Stimulated activated naive B cell treated with anti-CD40 and anti-IgM and Interleukin-4, amounts not matched to agents 10 μg/mL and 1 μg/mL and 100 μg/mL, for 72 hours (primary cell): ENCODE results near the gene FCER2.
A peak's percentile ranks its signal among the peaks of the same experiment; 100 is the strongest.

ENCODE experiments used
- ATAC-seq, 2 donors: fragments of 150-1000 bp; cut with Tn5 transposase; replicated peaks; 2 replicates each; pipeline ENCODE4 v1.10.0; 2021; ENCODE audit warnings: moderate library complexity in 1 of 2
- DNase-seq: peaks from one replicate; pipeline ENCODE4 v3.0.0; 2021
- H3K27ac Mint-ChIP-seq: one replicate; pipeline ENCODE4 v1.8.0; 2022; ENCODE audit warnings: mild to moderate bottlenecking, mixed read lengths
- H3K27me3 Mint-ChIP-seq, 2 donors: one replicate each; pipeline ENCODE4 v1.8.0; 2022; ENCODE audit warnings: mixed read lengths in 2 of 2
- H3K36me3 Mint-ChIP-seq, 2 donors: one replicate each; pipeline ENCODE4 v1.8.0; 2022; ENCODE audit warnings: mixed read lengths in 2 of 2, mild to moderate bottlenecking in 1 of 2
- H3K4me1 Mint-ChIP-seq, 2 donors: one replicate each; pipeline ENCODE4 v1.8.0; 2022; ENCODE audit warnings: mixed read lengths in 2 of 2, mild to moderate bottlenecking in 1 of 2
- H3K4me3 Mint-ChIP-seq, 2 donors: one replicate each; pipeline ENCODE4 v1.8.0; 2022; ENCODE audit warnings: mild to moderate bottlenecking in 2 of 2, mixed read lengths in 2 of 2, moderate library complexity in 1 of 2
- H3K9me3 Mint-ChIP-seq, 2 donors: one replicate each; pipeline ENCODE4 v1.8.0; 2022; ENCODE audit warnings: mixed read lengths in 2 of 2, mild to moderate bottlenecking in 1 of 2

The FCER2 gene

GRCh38 chr19:7729211-7729610 lies 27.3 kb upstream of the FCER2 start:
- Mint-ChIP-seq H3K4me3 (peak overlapping the region; percentile 84 to 90), H3K27ac (peak overlapping the region; percentile 93), H3K4me1 (peaks cover 32 to 65% of the 10 kb centered on the region in 2 donors), H3K9me3 (peaks cover 7% of the 10 kb centered on the region in 2 donors), H3K36me3 (peaks cover 18 to 19% of the 10 kb centered on the region in 2 donors), H3K27me3 (peaks cover 13 to 25% of the 10 kb centered on the region in 2 donors)
- DNase-seq = no peak
- ATAC-seq = peak; percentile 50 to 66

GRCh38 chr19:7725791-7726190 lies 23.9 kb upstream of the FCER2 start:
- Mint-ChIP-seq H3K9me3 (peaks cover 7 to 10% of the 10 kb centered on the region in 2 donors), H3K4me3 (no peak overlapping the region), H3K36me3 (peaks cover 28 to 30% of the 10 kb centered on the region in 2 donors), H3K4me1 (peaks cover 43 to 81% of the 10 kb centered on the region in 2 donors), H3K27me3 (peaks cover 10 to 20% of the 10 kb centered on the region in 2 donors), H3K27ac (peak overlapping the region; percentile 31)
- ATAC-seq (no peak), DNase-seq (no peak)

- DNase-seq (peak; percentile 74), ATAC-seq (peak; percentile 86 to 87)
- H3K4me1 Mint-ChIP-seq = peaks cover 41 to 83% of the 10 kb centered on the region in 2 donors
- H3K36me3 Mint-ChIP-seq = peaks cover 14 to 22% of the 10 kb centered on the region in 2 donors
- peak overlapping the region; percentile 39 for H3K27ac Mint-ChIP-seq
- peak overlapping the region in 1 of 2 donors; percentile 3 for H3K4me3 Mint-ChIP-seq
- no peaks in the 10 kb centered on the region for H3K27me3 Mint-ChIP-seq
- peaks cover 6 to 7% of the 10 kb centered on the region in 2 donors for H3K9me3 Mint-ChIP-seq
Observed at GRCh38 chr19:7722231-7722651, 20.3 kb upstream of the FCER2 start.

GRCh38 chr19:7720351-7720750 lies 18.4 kb upstream of the FCER2 start:
- DNase-seq (no peak), ATAC-seq (no peak)
- Mint-ChIP-seq H3K27me3 (no peaks in the 10 kb centered on the region), H3K27ac (peak overlapping the region; percentile 44), H3K36me3 (peaks cover 17 to 31% of the 10 kb centered on the region in 2 donors), H3K4me1 (peaks cover 39 to 88% of the 10 kb centered on the region in 2 donors), H3K9me3 (peaks cover 7 to 9% of the 10 kb centered on the region in 2 donors), H3K4me3 (no peak overlapping the region)

GRCh38 chr19:7718668-7719067 lies 16.7 kb upstream of the FCER2 start:
- peaks cover 0 to 6% of the 10 kb centered on the region in 2 donors for H3K9me3 Mint-ChIP-seq
- peak overlapping the region; percentile 96 for H3K27ac Mint-ChIP-seq
- H3K4me3 Mint-ChIP-seq = peak overlapping the region; percentile 62 to 63
- DNase-seq (no peak), ATAC-seq (peak; percentile 52 to 61)
- no peaks in the 10 kb centered on the region for H3K27me3 Mint-ChIP-seq
- peaks cover 12 to 22% of the 10 kb centered on the region in 2 donors for H3K36me3 Mint-ChIP-seq
- H3K4me1 Mint-ChIP-seq = peaks cover 45 to 88% of the 10 kb centered on the region in 2 donors

- Mint-ChIP-seq H3K27ac (no peak overlapping the region), H3K4me3 (no peak overlapping the region), H3K4me1 (peaks cover 35 to 74% of the 10 kb centered on the region in 2 donors), H3K27me3 (no peaks in the 10 kb centered on the region), H3K36me3 (peaks cover 6 to 17% of the 10 kb centered on the region in 2 donors), H3K9me3 (peaks cover 0 to 6% of the 10 kb centered on the region in 2 donors)
- ATAC-seq = no peak
- DNase-seq = no peak
Observed at GRCh38 chr19:7716762-7717161, 14.8 kb upstream of the FCER2 start.

GRCh38 chr19:7715671-7716070 lies 13.7 kb upstream of the FCER2 start:
- Mint-ChIP-seq H3K9me3 (peaks cover 2 to 8% of the 10 kb centered on the region in 2 donors), H3K27me3 (no peaks in the 10 kb centered on the region), H3K4me3 (peak overlapping the region; percentile 13 to 64), H3K4me1 (peaks cover 37 to 76% of the 10 kb centered on the region in 2 donors), H3K36me3 (peaks cover 7 to 19% of the 10 kb centered on the region in 2 donors), H3K27ac (peak overlapping the region; percentile 85)
- no peak for ATAC-seq
- DNase-seq = no peak

GRCh38 chr19:7710616-7711015 lies 8.7 kb upstream of the FCER2 start:
- H3K9me3 Mint-ChIP-seq = peaks cover 7 to 12% of the 10 kb centered on the region in 2 donors
- H3K36me3 Mint-ChIP-seq = peaks cover 12 to 24% of the 10 kb centered on the region in 2 donors
- H3K4me1 Mint-ChIP-seq = peaks cover 52 to 83% of the 10 kb centered on the region in 2 donors
- ATAC-seq (peak in 1 of 2 donors; percentile 1), DNase-seq (no peak)
- H3K27ac Mint-ChIP-seq = peak overlapping the region; percentile 99
- peak overlapping the region; percentile 3 to 14 for H3K4me3 Mint-ChIP-seq
- no peaks in the 10 kb centered on the region for H3K27me3 Mint-ChIP-seq

- H3K4me3 Mint-ChIP-seq = peak overlapping the region; percentile 3 to 14
- DNase-seq (peak; percentile 70), ATAC-seq (peak; percentile 29 to 30)
- H3K36me3 Mint-ChIP-seq = peaks cover 12 to 25% of the 10 kb centered on the region in 2 donors
- H3K4me1 Mint-ChIP-seq = peaks cover 52 to 83% of the 10 kb centered on the region in 2 donors
- no peaks in the 10 kb centered on the region for H3K27me3 Mint-ChIP-seq
- peaks cover 7 to 12% of the 10 kb centered on the region in 2 donors for H3K9me3 Mint-ChIP-seq
- peak overlapping the region; percentile 99 for H3K27ac Mint-ChIP-seq
Observed at GRCh38 chr19:7709932-7710460, 8.1 kb upstream of the FCER2 start.

GRCh38 chr19:7706955-7707456 lies 5.1 kb upstream of the FCER2 start:
- peaks cover 68 to 94% of the 10 kb centered on the region in 2 donors for H3K4me1 Mint-ChIP-seq

GRCh38 chr19:7706188-7706954 lies 4.4 kb upstream of the FCER2 start:
- H3K36me3 Mint-ChIP-seq = peaks cover 26 to 47% of the 10 kb centered on the region in 2 donors
- peaks cover 72 to 100% of the 10 kb centered on the region in 2 donors for H3K4me1 Mint-ChIP-seq
- H3K4me3 Mint-ChIP-seq = peak overlapping the region; percentile 42 to 60
- H3K27me3 Mint-ChIP-seq = no peaks in the 10 kb centered on the region
- H3K27ac Mint-ChIP-seq = peak overlapping the region; percentile 99
- DNase-seq (no peak), ATAC-seq (no peak)
- peaks cover 10 to 14% of the 10 kb centered on the region in 2 donors for H3K9me3 Mint-ChIP-seq

More at GRCh38 chr19:7706955-7707456, 5.1 kb upstream of the FCER2 start:
- no peak for ATAC-seq
- Mint-ChIP-seq H3K9me3 (peaks cover 10 to 14% of the 10 kb centered on the region in 2 donors), H3K36me3 (peaks cover 20 to 41% of the 10 kb centered on the region in 2 donors), H3K4me3 (peak overlapping the region; percentile 42 to 60), H3K27ac (peak overlapping the region; percentile 99), H3K27me3 (no peaks in the 10 kb centered on the region)
- no peak for DNase-seq

- DNase-seq = peak; percentile 94
- peak overlapping the region; percentile 99 for H3K27ac Mint-ChIP-seq
- no peaks in the 10 kb centered on the region for H3K27me3 Mint-ChIP-seq
- H3K4me3 Mint-ChIP-seq = peak overlapping the region; percentile 42 to 52
- peaks cover 32 to 52% of the 10 kb centered on the region in 2 donors for H3K36me3 Mint-ChIP-seq
- peaks cover 9 to 11% of the 10 kb centered on the region in 2 donors for H3K9me3 Mint-ChIP-seq
- peak; percentile 56 to 69 for ATAC-seq
- peaks cover 68 to 100% of the 10 kb centered on the region in 2 donors for H3K4me1 Mint-ChIP-seq
Observed at GRCh38 chr19:7705387-7706187, 3.7 kb upstream of the FCER2 start.

- H3K9me3 Mint-ChIP-seq = peaks cover 9 to 11% of the 10 kb centered on the region in 2 donors
- ATAC-seq = no peak
- H3K27me3 Mint-ChIP-seq = no peaks in the 10 kb centered on the region
- peak overlapping the region in 1 of 2 donors; percentile 40 for H3K4me3 Mint-ChIP-seq
- H3K27ac Mint-ChIP-seq = peak overlapping the region; percentile 99
- H3K4me1 Mint-ChIP-seq = peaks cover 66 to 100% of the 10 kb centered on the region in 2 donors
- peaks cover 42 to 61% of the 10 kb centered on the region in 2 donors for H3K36me3 Mint-ChIP-seq
- no peak for DNase-seq
Observed at GRCh38 chr19:7704280-7705060, 2.5 kb upstream of the FCER2 start.
